ENCODE results near the gene THAP7.
"Not testable (repeated sequence)": the region's sequence is repeated elsewhere in the genome, so short reads cannot be mapped to it uniquely, and the experiment has no call there.

GRCh38 chr22:21009208-21009607 lies 7.3 kb upstream of the THAP7 start:
- not testable (repeated sequence) for TF ChIP-seq EZH2 (IDR thresholded peaks at IDR 0.05; ENCODE audit: borderline replicate concordance, low read depth, low read length, severe bottlenecking); CTCF (IDR thresholded peaks at IDR 0.05; ENCODE audit: borderline replicate concordance, extremely low read depth, low read length, poor library complexity, severe bottlenecking)

Measured in DND-41 (cell line).